Measurements from ENCODE around the gene TPPP2. TPM values are rescaled to one million over a fixed set of nuclear protein-coding genes. Genes with fewer than 3 reads are reported as not detected.
"Not testable (repeated sequence)": the region's sequence is repeated elsewhere in the genome, so short reads cannot be mapped to it uniquely, and the experiment has no call there.

The TPPP2 gene
- total RNA-seq (2014; rRNA removed; shearing (Covaris generic); ENCODE audit: low replicate concordance), result not detected in 2 replicates

DNA sequence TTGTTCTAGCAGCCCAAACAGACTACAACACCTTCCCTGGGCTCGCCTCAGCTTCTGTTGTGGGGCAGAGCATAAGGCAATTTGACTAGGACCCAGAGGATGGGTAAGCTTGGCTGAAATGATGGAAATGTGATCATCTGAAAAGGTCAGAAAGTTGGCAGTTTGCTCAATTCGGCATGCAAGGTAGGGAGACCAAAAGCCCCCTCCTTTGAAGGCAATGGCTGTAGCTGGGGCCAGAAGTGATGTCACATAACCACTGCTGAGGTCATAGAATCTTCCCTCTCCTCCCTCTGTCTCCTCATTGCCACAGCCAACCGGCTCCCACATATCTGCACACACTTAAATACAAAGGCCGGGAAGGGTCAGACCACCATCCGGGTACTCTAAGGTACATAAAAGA lies at the start of gene TPPP2:
TSS of gene TPPP2 (plus strand) at position 301 of the 400 bp plus-strand sequence. CDS start 365 bp downstream, outside the sequence.
- Histone ChIP-seq H3K36me3 (ENCODE audit: insufficient read depth, low read length) (no peaks in the 10 kb centered on the region), H3K79me2 (ENCODE audit: low read length) (no peaks in the 10 kb centered on the region), H3K27me3 (ENCODE audit: low read length) (no peaks in the 10 kb centered on the region), H4K20me1 (ENCODE audit: insufficient read depth, low read depth, low read length) (0 out of 2 replicates have a peak, but pooled peaks cover 3% of the 10 kb centered on the region), H3K9ac (ENCODE audit: low read length) (no peak within 1 kb of the TSS), H3K4me2 (ENCODE audit: low read depth, low read length, poor library complexity, severe bottlenecking) (no peak within 1 kb of the TSS), H2AFZ (ENCODE audit: low read length) (no peak within 1 kb of the TSS), H3K9me3 (ENCODE audit: low read length) (no peaks in the 10 kb centered on the region), H3K9me2 (replicated peaks; ENCODE audit: insufficient read depth, low read length) (no peaks in the 10 kb centered on the region), H3K4me3 (ENCODE audit: low read length) (no peak within 1 kb of the TSS), H3K27ac (ENCODE audit: low read length) (no peak within 1 kb of the TSS), H3K4me1 (ENCODE audit: low read length) (no peaks in the 10 kb centered on the region)
- DNase-seq, result no peak

DNA sequence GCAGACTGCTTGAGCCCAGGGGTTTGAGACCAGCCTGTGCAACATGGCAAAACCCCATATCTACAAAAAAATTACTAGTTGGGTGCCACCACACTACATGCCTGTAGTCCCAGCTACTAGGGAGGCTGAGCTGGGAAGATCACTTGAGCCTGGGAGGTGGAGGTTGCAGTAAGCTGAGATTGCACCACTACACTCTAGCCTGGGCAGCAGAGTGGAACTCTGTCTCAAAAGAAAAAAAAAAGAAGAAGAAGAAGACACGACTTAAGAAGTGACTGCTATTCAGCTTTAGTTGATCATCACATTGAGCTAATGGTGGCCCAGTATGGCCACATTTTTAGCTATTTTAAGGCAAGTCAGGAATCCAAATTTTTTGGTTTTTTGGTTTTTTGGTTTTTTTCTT lies 49.1 kb upstream of the TPPP2 start:
- Histone ChIP-seq H3K9me2 (replicated peaks; ENCODE audit: insufficient read depth, low read length) (no peaks in the 10 kb centered on the region), H3K79me2 (ENCODE audit: low read length) (no peaks in the 10 kb centered on the region), H3K4me2 (ENCODE audit: low read depth, low read length, poor library complexity, severe bottlenecking) (no peak overlapping the region), H4K20me1 (ENCODE audit: insufficient read depth, low read depth, low read length) (no peaks in the 10 kb centered on the region), H3K9ac (ENCODE audit: low read length) (no peak overlapping the region), H3K4me3 (ENCODE audit: low read length) (no peak overlapping the region), H3K27me3 (ENCODE audit: low read length) (no peaks in the 10 kb centered on the region), H2AFZ (ENCODE audit: low read length) (no peak overlapping the region), H3K9me3 (ENCODE audit: low read length) (no peaks in the 10 kb centered on the region), H3K36me3 (ENCODE audit: insufficient read depth, low read length) (no peaks in the 10 kb centered on the region), H3K4me1 (ENCODE audit: low read length) (peaks cover 2% of the 10 kb centered on the region; the same call in 1 of the 2 replicates), H3K27ac (ENCODE audit: low read length) (no peak overlapping the region)
- no peak for DNase-seq

DNA sequence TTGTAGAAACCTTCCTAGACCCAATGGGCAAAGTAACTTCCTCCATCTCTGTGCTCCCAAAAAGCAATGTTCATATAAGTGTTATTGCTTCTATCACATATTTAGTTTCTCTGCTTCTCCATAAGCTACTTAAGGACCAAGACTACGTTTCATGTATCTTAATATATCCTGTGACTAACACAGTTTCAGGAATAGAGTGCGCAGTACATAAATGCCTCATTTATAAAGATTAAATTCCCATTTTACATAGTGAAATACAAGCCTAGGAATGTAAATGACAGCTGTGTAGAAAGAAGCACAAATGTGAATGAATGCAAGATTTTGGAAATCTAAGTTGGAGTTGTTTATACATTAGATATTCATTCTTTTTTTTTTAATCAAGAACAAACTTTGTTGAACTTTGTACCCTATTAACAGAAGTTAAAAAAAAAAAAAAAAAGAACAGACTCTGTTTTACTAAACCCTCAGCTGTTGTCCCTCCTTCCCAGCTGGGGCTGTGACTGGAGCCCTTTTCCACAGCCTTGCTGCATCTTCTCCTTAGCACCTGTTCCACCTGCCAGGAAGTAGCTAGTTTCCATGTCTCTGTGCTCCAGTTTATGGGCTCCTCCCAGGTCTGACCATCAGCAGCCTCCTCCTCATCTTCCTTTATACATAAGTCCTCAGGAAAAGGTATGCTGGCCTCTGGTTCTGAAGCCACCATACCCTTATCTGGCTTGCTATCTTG lies 47.2 kb upstream of the TPPP2 start:
- Histone ChIP-seq H3K79me2 (ENCODE audit: low read length) (no peaks in the 10 kb centered on the region), H2AFZ (ENCODE audit: low read length) (no peak overlapping the region), H3K27ac (ENCODE audit: low read length) (no peak overlapping the region), H3K9me3 (ENCODE audit: low read length) (no peaks in the 10 kb centered on the region), H3K4me3 (ENCODE audit: low read length) (no peak overlapping the region), H3K9ac (ENCODE audit: low read length) (no peak overlapping the region), H3K36me3 (ENCODE audit: insufficient read depth, low read length) (no peaks in the 10 kb centered on the region), H3K4me2 (ENCODE audit: low read depth, low read length, poor library complexity, severe bottlenecking) (no peak overlapping the region), H4K20me1 (ENCODE audit: insufficient read depth, low read depth, low read length) (no peaks in the 10 kb centered on the region), H3K9me2 (replicated peaks; ENCODE audit: insufficient read depth, low read length) (no peaks in the 10 kb centered on the region), H3K4me1 (ENCODE audit: low read length) (peaks cover 2% of the 10 kb centered on the region; the same call in 1 of the 2 replicates), H3K27me3 (ENCODE audit: low read length) (no peaks in the 10 kb centered on the region)
- DNase-seq, result no peak

DNA sequence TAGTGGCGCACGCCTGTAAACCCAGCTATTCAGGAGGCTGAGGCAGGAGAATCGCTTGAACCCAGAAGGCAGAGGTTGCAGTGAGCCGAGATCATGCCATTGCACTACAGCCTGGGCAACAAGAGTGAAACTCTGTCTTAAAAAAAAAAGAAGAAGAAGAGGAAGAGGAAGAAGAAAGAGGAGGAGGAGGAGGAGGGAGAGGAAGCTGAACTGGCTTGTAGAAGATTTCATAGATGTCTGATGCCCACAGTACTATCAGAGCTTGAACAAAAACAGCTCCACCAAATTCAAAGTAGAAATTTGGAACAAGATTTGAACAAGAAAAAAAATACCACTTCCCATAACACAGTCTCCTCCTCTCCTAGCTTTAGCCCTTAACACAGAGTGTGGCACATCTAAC lies 44.4 kb upstream of the TPPP2 start:
- H3K79me2 ChIP-seq (ENCODE audit: low read length); H3K27ac ChIP-seq (ENCODE audit: low read length); H3K9me3 ChIP-seq (ENCODE audit: low read length); H2AFZ ChIP-seq (ENCODE audit: low read length); H3K9ac ChIP-seq (ENCODE audit: low read length); H3K4me3 ChIP-seq (ENCODE audit: low read length); H4K20me1 ChIP-seq (ENCODE audit: insufficient read depth, low read depth, low read length); DNase-seq; H3K36me3 ChIP-seq (ENCODE audit: insufficient read depth, low read length); H3K4me2 ChIP-seq (ENCODE audit: low read depth, low read length, poor library complexity, severe bottlenecking); H3K27me3 ChIP-seq (ENCODE audit: low read length); H3K9me2 ChIP-seq (replicated peaks; ENCODE audit: insufficient read depth, low read length): not testable (repeated sequence)
- peaks cover 12% of the 10 kb centered on the region for H3K4me1 ChIP-seq (ENCODE audit: low read length)

DNA sequence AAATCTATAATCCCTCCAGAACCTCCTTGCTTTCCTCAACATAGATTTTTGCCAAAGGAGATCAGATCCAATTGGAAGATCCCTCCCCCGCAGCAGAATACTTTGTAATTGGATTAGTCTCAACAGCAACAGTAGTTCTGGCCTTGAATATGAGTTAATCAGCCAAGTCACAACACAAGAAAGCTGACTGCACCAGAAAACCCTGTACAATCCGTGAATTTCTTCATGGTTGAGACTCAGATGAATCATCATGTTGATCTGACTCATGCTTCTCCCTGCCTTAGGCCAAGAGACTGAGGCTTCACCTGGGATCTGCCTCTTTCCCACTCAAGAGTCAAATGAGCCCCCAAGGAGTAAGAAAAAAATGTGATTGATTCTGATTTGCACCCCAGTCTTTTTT lies 43.2 kb upstream of the TPPP2 start:
- H3K9me2 ChIP-seq (replicated peaks; ENCODE audit: insufficient read depth, low read length), result no peaks in the 10 kb centered on the region
- H3K9me3 ChIP-seq (ENCODE audit: low read length), result no peaks in the 10 kb centered on the region
- peaks cover 19% of the 10 kb centered on the region for H3K79me2 ChIP-seq (ENCODE audit: low read length)
- H3K4me1 ChIP-seq (ENCODE audit: low read length), result peaks cover 22% of the 10 kb centered on the region
- no peak overlapping the region for H2AFZ ChIP-seq (ENCODE audit: low read length)
- H3K27me3 ChIP-seq (ENCODE audit: low read length), result no peaks in the 10 kb centered on the region
- H3K27ac ChIP-seq (ENCODE audit: low read length), result no peak overlapping the region
- no peak for DNase-seq
- H3K36me3 ChIP-seq (ENCODE audit: insufficient read depth, low read length), result peaks cover 3% of the 10 kb centered on the region; the same call in 1 of the 2 replicates
- H3K4me2 ChIP-seq (ENCODE audit: low read depth, low read length, poor library complexity, severe bottlenecking), result no peak overlapping the region
- H3K4me3 ChIP-seq (ENCODE audit: low read length), result no peak overlapping the region
- H4K20me1 ChIP-seq (ENCODE audit: insufficient read depth, low read depth, low read length), result peaks cover 4% of the 10 kb centered on the region; the same call in 1 of the 2 replicates
- H3K9ac ChIP-seq (ENCODE audit: low read length), result no peak overlapping the region

DNA sequence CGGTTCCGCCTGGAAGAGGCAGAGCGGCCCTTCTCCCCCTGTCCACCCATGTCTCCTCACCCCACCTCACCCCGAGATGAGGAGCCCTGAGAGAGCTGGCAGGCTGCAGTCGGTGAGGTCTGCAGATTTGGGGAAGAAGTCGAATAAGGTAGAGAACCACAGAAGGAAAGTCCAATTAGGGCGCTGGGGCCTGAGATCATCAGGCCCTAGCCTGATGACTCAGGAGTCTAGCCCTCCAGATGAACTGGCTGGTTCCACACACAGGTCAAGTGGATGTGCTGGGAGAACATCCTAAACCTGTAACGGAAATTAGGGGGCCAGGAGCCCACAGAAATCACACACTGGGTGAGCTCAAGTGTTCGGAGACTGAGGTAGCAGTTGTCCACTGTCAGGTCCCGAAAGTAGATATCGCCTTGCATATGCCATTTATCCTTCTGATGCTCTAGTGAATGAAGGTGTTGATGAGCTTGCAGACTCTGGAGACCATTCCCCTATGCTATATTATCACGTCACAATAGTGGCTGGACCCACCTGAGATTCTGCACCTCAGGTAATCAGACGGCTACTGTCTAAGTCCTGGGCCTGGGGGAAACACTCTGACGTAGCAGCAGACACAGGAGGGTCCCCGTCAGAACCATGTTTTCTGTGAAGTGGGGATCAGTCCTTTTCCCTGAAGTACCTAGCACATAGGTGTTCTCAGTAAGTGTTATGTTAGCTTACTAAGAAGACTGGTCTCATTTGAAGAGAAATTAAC lies 41.1 kb upstream of the TPPP2 start:
- DNase-seq, result no peak
- no peaks in the 10 kb centered on the region for H3K9me3 ChIP-seq (ENCODE audit: low read length)
- peaks cover 25% of the 10 kb centered on the region for H3K4me1 ChIP-seq (ENCODE audit: low read length)
- no peaks in the 10 kb centered on the region for H3K27me3 ChIP-seq (ENCODE audit: low read length)
- peaks cover 4% of the 10 kb centered on the region; the same call in 1 of the 2 replicates for H4K20me1 ChIP-seq (ENCODE audit: insufficient read depth, low read depth, low read length)
- H3K79me2 ChIP-seq (ENCODE audit: low read length), result peaks cover 23% of the 10 kb centered on the region
- H2AFZ ChIP-seq (ENCODE audit: low read length), result no peak overlapping the region
- no peaks in the 10 kb centered on the region for H3K9me2 ChIP-seq (replicated peaks; ENCODE audit: insufficient read depth, low read length)
- peaks cover 20% of the 10 kb centered on the region; the same call in 1 of the 2 replicates for H3K36me3 ChIP-seq (ENCODE audit: insufficient read depth, low read length)
- H3K9ac ChIP-seq (ENCODE audit: low read length), result peak overlapping the region; percentile 66
- peak overlapping the region; percentile 63 for H3K27ac ChIP-seq (ENCODE audit: low read length)
- H3K4me3 ChIP-seq (ENCODE audit: low read length), result peak overlapping the region; percentile 62
- H3K4me2 ChIP-seq (ENCODE audit: low read depth, low read length, poor library complexity, severe bottlenecking), result peak overlapping the region; percentile 92

DNA sequence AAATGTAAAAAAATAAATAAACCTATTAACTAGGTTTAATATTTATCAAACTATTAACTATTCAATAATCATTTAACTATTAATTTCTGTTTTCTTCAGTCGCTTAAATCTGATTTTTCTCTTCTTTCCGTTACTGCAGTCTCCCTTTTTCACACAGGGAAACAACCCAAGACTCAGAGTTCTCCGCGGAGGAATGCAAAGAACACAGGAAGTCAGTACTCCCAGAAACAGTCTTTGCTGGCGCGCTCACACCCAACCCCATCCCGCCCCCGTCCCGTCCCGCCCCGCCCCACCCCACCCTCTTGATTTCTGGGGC lies 40.6 kb upstream of the TPPP2 start:
- peak overlapping the region; percentile 66 for H3K9ac ChIP-seq (ENCODE audit: low read length)
- no peaks in the 10 kb centered on the region for H3K27me3 ChIP-seq (ENCODE audit: low read length)
- DNase-seq, result no peak
- H2AFZ ChIP-seq (ENCODE audit: low read length), result no peak overlapping the region
- no peaks in the 10 kb centered on the region for H3K9me2 ChIP-seq (replicated peaks; ENCODE audit: insufficient read depth, low read length)
- peak overlapping the region; percentile 62 for H3K4me3 ChIP-seq (ENCODE audit: low read length)
- peak overlapping the region; percentile 63 for H3K27ac ChIP-seq (ENCODE audit: low read length)
- H3K36me3 ChIP-seq (ENCODE audit: insufficient read depth, low read length), result peaks cover 26% of the 10 kb centered on the region; the same call in 1 of the 2 replicates
- H3K4me1 ChIP-seq (ENCODE audit: low read length), result peaks cover 25% of the 10 kb centered on the region
- H3K4me2 ChIP-seq (ENCODE audit: low read depth, low read length, poor library complexity, severe bottlenecking), result peak overlapping the region; percentile 92
- peaks cover 23% of the 10 kb centered on the region for H3K79me2 ChIP-seq (ENCODE audit: low read length)
- peaks cover 4% of the 10 kb centered on the region; the same call in 1 of the 2 replicates for H4K20me1 ChIP-seq (ENCODE audit: insufficient read depth, low read depth, low read length)
- H3K9me3 ChIP-seq (ENCODE audit: low read length), result no peaks in the 10 kb centered on the region
